K562 (cell line): Measurements from ENCODE around the gene APOM. TPM values are rescaled to one million over a fixed set of nuclear protein-coding genes. Genes with fewer than 3 reads are reported as not detected.
A peak's percentile ranks its signal among the peaks of the same experiment; 100 is the strongest.

Source experiments
- BCOR ChIP-seq: fragments of 450-650 bp; IDR thresholded peaks from 2 replicates; pipeline ENCODE4 v1.6.1; 2016
- CHAMP1 ChIP-seq: fragments of 450-650 bp; IDR thresholded peaks from 2 replicates; pipeline ENCODE4 v1.6.1; 2016; ENCODE audit warnings: mild to moderate bottlenecking
- GTF2B ChIP-seq: IDR thresholded peaks from 2 replicates; pipeline ENCODE4 v1.6.1; 2011; ENCODE audit not compliant: insufficient read length; ENCODE audit errors: extremely low read depth
- HIVEP1 ChIP-seq: fragments of 250-450 bp; sonication (Bioruptor Pico); IDR thresholded peaks from 2 replicates; pipeline ENCODE4 v1.4.0; 2020; ENCODE audit warnings: mild to moderate bottlenecking
- KDM4B ChIP-seq, 2 experiments: fragments of 450-650 bp in 1 of 2; sonication (generic) in 1 of 2; IDR thresholded peaks; 2 replicates each; pipeline ENCODE4 v1.6.1; 2016 to 2017; ENCODE audit warnings: borderline replicate concordance in 2 of 2, antibody characterized with exemption in 1 of 2, low read depth in 1 of 2, mild to moderate bottlenecking in 1 of 2
- MAFG ChIP-seq: fragments of 450-650 bp; conservative IDR thresholded peaks from 2 replicates; pipeline ENCODE4 v1.6.1; 2016; ENCODE audit warnings: missing genetic modification characterization, missing compliant biosample characterization
- POLR2H ChIP-seq: IDR thresholded peaks from 2 replicates; pipeline ENCODE4 v1.6.1; 2016; ENCODE audit warnings: missing genetic modification characterization, low read depth, mild to moderate bottlenecking, control low read depth, missing compliant biosample characterization, moderate library complexity
- SAP30 ChIP-seq: fragments of 200-600 bp; sonication (generic); IDR thresholded peaks from 2 replicates; pipeline ENCODE4 v1.6.1; 2012; ENCODE audit warnings: borderline replicate concordance, low read depth, mild to moderate bottlenecking, moderate library complexity, low read length, control low read depth, inconsistent platforms; ENCODE audit not compliant: insufficient read depth, poor library complexity, severe bottlenecking
- SOX6 ChIP-seq: fragments of 450-650 bp; IDR thresholded peaks from 2 replicates; pipeline ENCODE4 v1.6.1; 2014; ENCODE audit warnings: mild to moderate bottlenecking
- SP1 ChIP-seq: sonication (generic); formaldehyde crosslinking; IDR thresholded peaks from 2 replicates; pipeline ENCODE4 v1.8.1; 2022; ENCODE audit warnings: mild to moderate bottlenecking, missing genetic modification reagents
- TARDBP ChIP-seq: fragments of 450-650 bp; IDR thresholded peaks from 2 replicates; pipeline ENCODE4 v1.6.1; 2016
- ZNF184 ChIP-seq: sonication (generic); formaldehyde crosslinking; IDR thresholded peaks from 2 replicates; pipeline ENCODE4 v1.5.0; 2020; ENCODE audit warnings: missing genetic modification reagents
- ZNF398 ChIP-seq: fragments of 250-450 bp; sonication (Bioruptor Pico); IDR thresholded peaks from 2 replicates; pipeline ENCODE4 v1.8.0; 2021; ENCODE audit warnings: moderate library complexity, mild to moderate bottlenecking, inconsistent platforms
- polyA plus RNA-seq, 8 experiments: library from polyadenylated mRNA; depleted of rRNA in 4 of 8; stranded (reverse) in 5 of 8; unstranded in 3 of 8; fragments of >200 nt; fragmentation: Nextera tagmentation in 2 of 8; fragmentation: Illumina TruSeq in 1 of 8; extraction: Ambion mirVana in 2 of 8; extraction: Trizol in 1 of 8; gene quantifications; 2 replicates each; pipeline versions ENCODE4 v1.2.1 to v1.2.3, GENCODE V29; 2011 to 2014; ENCODE audit warnings: inconsistent platforms in 1 of 8, missing spikeins in 1 of 8
- total RNA-seq, 7 experiments: library from RNA; depleted of rRNA in 6 of 7; stranded (reverse); fragments of >200 nt in 6 of 7; fragmentation: Illumina TruSeq in 2 of 7; extraction: Trizol in 2 of 7; gene quantifications; 2 replicates each; pipeline versions ENCODE4 v1.2.1 to v1.2.3, GENCODE V29; 2011 to 2021; ENCODE audit warnings: low replicate concordance in 1 of 7
- TF ChIP-seq, protein P1 (sequence below): fragments of 250-450 bp; sonication (Bioruptor Pico); IDR thresholded peaks from 2 replicates; pipeline ENCODE4 v1.4.0; 2020

APOM gene
- total and polyA plus RNA-seq, 9 of the 15 experiments (the other 6 are each of a cell fraction or from before 2014, with no cell fraction given), result 5.7 to 24.3 (median 10.4) TPM

DNA sequence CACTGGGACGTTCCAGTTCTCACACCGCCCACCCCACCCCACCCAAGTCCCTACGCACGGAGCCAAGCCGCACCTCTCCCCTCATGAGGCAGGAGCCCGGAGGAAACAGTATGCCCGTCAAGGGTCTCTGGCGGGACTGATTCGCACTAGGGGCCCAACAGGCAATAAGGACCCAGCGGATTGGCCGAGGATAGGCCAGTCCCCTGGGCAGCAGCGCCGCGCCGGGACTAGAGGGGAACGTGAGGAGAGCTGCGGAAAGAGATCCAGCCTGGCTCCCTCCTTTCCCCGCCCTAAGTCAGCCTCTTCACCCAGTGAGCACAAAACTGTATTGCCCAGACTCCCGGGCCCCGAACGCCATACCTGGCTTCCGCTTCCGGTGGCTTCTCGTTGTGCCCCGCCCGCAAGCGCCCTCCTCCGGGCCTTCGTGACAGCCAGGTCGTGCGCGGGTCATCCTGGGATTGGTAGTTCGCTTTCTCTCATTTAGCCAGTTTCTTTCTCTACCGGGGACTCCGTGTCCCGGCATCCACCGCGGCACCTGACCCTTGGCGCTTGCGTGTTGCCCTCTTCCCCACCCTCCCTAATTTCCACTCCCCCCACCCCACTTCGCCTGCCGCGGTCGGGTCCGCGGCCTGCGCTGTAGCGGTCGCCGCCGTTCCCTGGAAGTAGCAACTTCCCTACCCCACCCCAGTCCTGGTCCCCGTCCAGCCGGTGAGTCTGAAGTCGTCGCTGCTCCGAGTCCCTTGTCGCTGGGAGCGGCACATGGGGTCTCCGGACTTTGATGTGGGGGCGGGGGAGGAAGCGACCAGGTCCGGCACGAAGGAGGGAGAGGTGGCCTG lies 10.0 kb downstream of the APOM start, which contains the start of gene CSNK2B (continued):
- TF ChIP-seq, protein P1, sequence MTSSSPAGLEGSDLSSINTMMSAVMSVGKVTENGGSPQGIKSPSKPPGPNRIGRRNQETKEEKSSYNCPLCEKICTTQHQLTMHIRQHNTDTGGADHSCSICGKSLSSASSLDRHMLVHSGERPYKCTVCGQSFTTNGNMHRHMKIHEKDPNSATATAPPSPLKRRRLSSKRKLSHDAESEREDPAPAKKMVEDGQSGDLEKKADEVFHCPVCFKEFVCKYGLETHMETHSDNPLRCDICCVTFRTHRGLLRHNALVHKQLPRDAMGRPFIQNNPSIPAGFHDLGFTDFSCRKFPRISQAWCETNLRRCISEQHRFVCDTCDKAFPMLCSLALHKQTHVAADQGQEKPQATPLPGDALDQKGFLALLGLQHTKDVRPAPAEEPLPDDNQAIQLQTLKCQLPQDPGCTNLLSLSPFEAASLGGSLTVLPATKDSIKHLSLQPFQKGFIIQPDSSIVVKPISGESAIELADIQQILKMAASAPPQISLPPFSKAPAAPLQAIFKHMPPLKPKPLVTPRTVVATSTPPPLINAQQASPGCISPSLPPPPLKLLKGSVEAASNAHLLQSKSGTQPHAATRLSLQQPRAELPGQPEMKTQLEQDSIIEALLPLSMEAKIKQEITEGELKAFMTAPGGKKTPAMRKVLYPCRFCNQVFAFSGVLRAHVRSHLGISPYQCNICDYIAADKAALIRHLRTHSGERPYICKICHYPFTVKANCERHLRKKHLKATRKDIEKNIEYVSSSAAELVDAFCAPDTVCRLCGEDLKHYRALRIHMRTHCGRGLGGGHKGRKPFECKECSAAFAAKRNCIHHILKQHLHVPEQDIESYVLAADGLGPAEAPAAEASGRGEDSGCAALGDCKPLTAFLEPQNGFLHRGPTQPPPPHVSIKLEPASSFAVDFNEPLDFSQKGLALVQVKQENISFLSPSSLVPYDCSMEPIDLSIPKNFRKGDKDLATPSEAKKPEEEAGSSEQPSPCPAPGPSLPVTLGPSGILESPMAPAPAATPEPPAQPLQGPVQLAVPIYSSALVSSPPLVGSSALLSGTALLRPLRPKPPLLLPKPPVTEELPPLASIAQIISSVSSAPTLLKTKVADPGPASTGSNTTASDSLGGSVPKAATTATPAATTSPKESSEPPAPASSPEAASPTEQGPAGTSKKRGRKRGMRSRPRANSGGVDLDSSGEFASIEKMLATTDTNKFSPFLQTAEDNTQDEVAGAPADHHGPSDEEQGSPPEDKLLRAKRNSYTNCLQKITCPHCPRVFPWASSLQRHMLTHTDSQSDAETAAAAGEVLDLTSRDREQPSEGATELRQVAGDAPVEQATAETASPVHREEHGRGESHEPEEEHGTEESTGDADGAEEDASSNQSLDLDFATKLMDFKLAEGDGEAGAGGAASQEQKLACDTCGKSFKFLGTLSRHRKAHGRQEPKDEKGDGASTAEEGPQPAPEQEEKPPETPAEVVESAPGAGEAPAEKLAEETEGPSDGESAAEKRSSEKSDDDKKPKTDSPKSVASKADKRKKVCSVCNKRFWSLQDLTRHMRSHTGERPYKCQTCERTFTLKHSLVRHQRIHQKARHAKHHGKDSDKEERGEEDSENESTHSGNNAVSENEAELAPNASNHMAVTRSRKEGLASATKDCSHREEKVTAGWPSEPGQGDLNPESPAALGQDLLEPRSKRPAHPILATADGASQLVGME (CRISPR knock-in tag), result peak; percentile 46; the same call in 1 of the 2 replicates
- no peak for TF ChIP-seq POLR2H (tag)
- TF ChIP-seq ZNF398, result no peak
- TF ChIP-seq KDM4B (IDR thresholded peaks at IDR 0.05; ENCODE audit: borderline replicate concordance in 2 of 2, low read depth in 1 of 2), result peak in 1 of 2 experiments; percentile 99; a peak in 2 of 4 replicates
- TF ChIP-seq SAP30, result peak; percentile 76
- TF ChIP-seq ZNF184 (CRISPR knock-in tag), result no peak
- TF ChIP-seq SOX6, result peak; percentile 40; the same call in 1 of the 2 replicates
- TF ChIP-seq BCOR, result peak; percentile 38; the same call in 1 of the 2 replicates
- no peak for TF ChIP-seq MAFG (tag)
- TF ChIP-seq TARDBP, result peak; percentile 79; the same call in 1 of the 2 replicates
- no peak for TF ChIP-seq CHAMP1
- peak; percentile 69; the same call in 1 of the 2 replicates for TF ChIP-seq HIVEP1
- TF ChIP-seq SP1, result peak; percentile 89
- no peak for TF ChIP-seq GTF2B
